WTC11 (cell line): ENCODE data around the gene FSD1. TPM values are rescaled to one million over a fixed set of nuclear protein-coding genes. Genes with fewer than 3 reads are reported as not detected.

Experiments used
- ATAC-seq: fragments of 200-7000 bp; cut with Tn5 transposase; 2 replicates; pipeline ENCODE4 v1.10.0; 2021; ENCODE audit warnings: mild to moderate bottlenecking, moderate library complexity
- CTCF ChIA-PET: fragments of 300-600 bp; sonication (Branson Sonifier 250); formaldehyde crosslinking; loops from one replicate; lab custom pipeline; 2021; ENCODE audit warnings: antibody characterized with exemption; lab: Charles Lee
- POLR2A ChIA-PET: fragments of 350-600 bp; sonication (Branson Sonifier 250); formaldehyde crosslinking; loops from one replicate; lab custom pipeline; 2021; ENCODE audit warnings: antibody characterized with exemption; lab: Charles Lee
- DNase-seq: peaks from one replicate; pipeline ENCODE4 v3.0.0; 2021; ENCODE audit warnings: low spot score
- H3K27ac Mint-ChIP-seq: 2 replicates; pipeline ENCODE4 v1.8.0; 2021; ENCODE audit warnings: mixed read lengths
- H3K27me3 Mint-ChIP-seq: 2 replicates; pipeline ENCODE4 v1.8.0; 2021; ENCODE audit warnings: low read depth, mild to moderate bottlenecking, moderate library complexity, mixed read lengths
- H3K36me3 Mint-ChIP-seq: 2 replicates; pipeline ENCODE4 v1.8.0; 2021; ENCODE audit warnings: mixed read lengths
- H3K4me1 Mint-ChIP-seq: 2 replicates; pipeline ENCODE4 v1.8.0; 2022; ENCODE audit warnings: mixed read lengths
- H3K4me3 Mint-ChIP-seq: 2 replicates; pipeline ENCODE4 v1.8.0; 2021; ENCODE audit warnings: mild to moderate bottlenecking, moderate library complexity, mixed read lengths
- H3K9me3 Mint-ChIP-seq: 2 replicates; pipeline ENCODE4 v1.8.0; 2021; ENCODE audit warnings: mixed read lengths
- AFF4 ChIP-seq: sonication (generic); formaldehyde crosslinking; IDR thresholded peaks from 2 replicates; pipeline ENCODE4 v1.8.1; 2023; ENCODE audit warnings: mild to moderate bottlenecking, missing genetic modification reagents, borderline replicate concordance
- ARID4B ChIP-seq: sonication (generic); formaldehyde crosslinking; IDR thresholded peaks from 2 replicates; pipeline ENCODE4 v1.8.0; 2023; ENCODE audit warnings: missing genetic modification reagents, mild to moderate bottlenecking, borderline replicate concordance
- CTCF ChIP-seq: fragments of 200-600 bp; IDR thresholded peaks from 2 replicates; pipeline ENCODE4 v1.8.0; 2022; ENCODE audit warnings: antibody characterized with exemption
- GABPB1 ChIP-seq: sonication (generic); formaldehyde crosslinking; IDR thresholded peaks from 2 replicates; pipeline ENCODE4 v1.8.1; 2023; ENCODE audit warnings: mild to moderate bottlenecking, missing genetic modification reagents
- GTF2I ChIP-seq: fragments of 250-450 bp; sonication (Bioruptor Pico); conservative IDR thresholded peaks from 2 replicates; pipeline ENCODE4 v1.4.0; 2021; ENCODE audit warnings: mild to moderate bottlenecking
- USF2 ChIP-seq: sonication (generic); formaldehyde crosslinking; IDR thresholded peaks from 2 replicates; pipeline ENCODE4 v1.8.1; 2023; ENCODE audit warnings: mild to moderate bottlenecking, missing genetic modification reagents, moderate library complexity
- ZBTB43 ChIP-seq: sonication (generic); formaldehyde crosslinking; IDR thresholded peaks from 2 replicates; pipeline ENCODE4 v1.8.1; 2023; ENCODE audit warnings: mild to moderate bottlenecking, missing genetic modification reagents
- ZNF232 ChIP-seq: sonication (generic); formaldehyde crosslinking; IDR thresholded peaks from 2 replicates; pipeline ENCODE4 v1.8.0; 2022; ENCODE audit warnings: mild to moderate bottlenecking, missing genetic modification reagents
- ZNF512 ChIP-seq: sonication (generic); formaldehyde crosslinking; IDR thresholded peaks from 2 replicates; pipeline ENCODE4 v1.8.1; 2022; ENCODE audit warnings: missing genetic modification reagents, borderline replicate concordance
- total RNA-seq: library from RNA; stranded (reverse); gene quantifications from 3 replicates; pipeline ENCODE4 v1.2.3, GENCODE V29; 2021

The FSD1 gene
- total RNA-seq, 1 experiment from 2014 or later: 61.3 TPM

- no peak for ATAC-seq
- peaks cover 23% of the 10 kb centered on the region for H3K36me3 Mint-ChIP-seq
- no peak for DNase-seq
- peak; percentile 59; the same call in 1 of the 2 replicates for TF ChIP-seq GTF2I
- TF ChIP-seq GABPB1: no peak
- no peak for TF ChIP-seq ZNF512 (CRISPR knock-in tag)
- TF ChIP-seq, all 79 proteins: peak for 1
- Mint-ChIP-seq H3K27me3 (no peaks in the 10 kb centered on the region), H3K9me3 (no peaks in the 10 kb centered on the region), H3K4me1 (no peaks in the 10 kb centered on the region), H3K4me3 (no peak overlapping the region), H3K27ac (no peak overlapping the region)
- POLR2A ChIA-PET: no interaction called here
- CTCF ChIA-PET: interaction anchor here (4.2 kb wide), 1 partner anchor 83 kb away, joined by 187 read pairs; no protein-coding TSS in a partner anchor
These were observed 45.7 kb downstream of the FSD1 start for GRCh38 chr19:4350111-4350510.

- ChIA-PET CTCF (interaction anchor here (4.2 kb wide), 1 partner anchor 83 kb away, joined by 187 read pairs; no protein-coding TSS in a partner anchor), POLR2A (no interaction called here)
- Mint-ChIP-seq H3K9me3 (no peaks in the 10 kb centered on the region), H3K4me3 (no peak overlapping the region), H3K27ac (no peak overlapping the region), H3K4me1 (no peaks in the 10 kb centered on the region), H3K36me3 (peaks cover 18% of the 10 kb centered on the region), H3K27me3 (no peaks in the 10 kb centered on the region)
- TF ChIP-seq AFF4 (CRISPR knock-in tag): no peak
- DNase-seq (no peak), ATAC-seq (no peak)
These were observed 46.3 kb downstream of the FSD1 start for GRCh38 chr19:4350726-4351125.

GRCh38 chr19:4352701-4353121 lies 48.3 kb downstream of the FSD1 start:
- Mint-ChIP-seq H3K9me3 (no peaks in the 10 kb centered on the region), H3K36me3 (peaks cover 5% of the 10 kb centered on the region), H3K27me3 (no peaks in the 10 kb centered on the region)
- POLR2A ChIA-PET: interaction anchor here (0.8 to 1.6 kb wide), 2 partner anchors 9 to 86 kb away, joined by 5 to 12 read pairs; partner anchors contain the start of gene MPND
- DNase-seq (peak; percentile 78), ATAC-seq (peak; percentile 84)
- TF ChIP-seq USF2 (CRISPR knock-in tag) (no peak), CTCF (peak; percentile 77)
- TF ChIP-seq, all 79 proteins: peak for 1
- no peak overlapping the region for H3K4me3 Mint-ChIP-seq
- H3K27ac Mint-ChIP-seq: no peak overlapping the region
- CTCF ChIA-PET: interaction anchor here (0.5 to 4.2 kb wide), 56 partner anchors 8 to 679 kb away, joined by 3 to 187 read pairs (median 5); partner anchors contain the start of genes CHAF1A, FSD1, HDGFL2 and MPND
- no peaks in the 10 kb centered on the region for H3K4me1 Mint-ChIP-seq

GRCh38 chr19:4354282-4354681 lies 49.9 kb downstream of the FSD1 start:
- ATAC-seq (no peak), DNase-seq (no peak)
- ChIA-PET CTCF (interaction anchor here (1.2 to 1.3 kb wide), 2 partner anchors 87 to 88 kb away, joined by 3 to 7 read pairs; no protein-coding TSS in a partner anchor), POLR2A (no interaction called here)
- H3K4me1 Mint-ChIP-seq: no peaks in the 10 kb centered on the region
- H3K4me3 Mint-ChIP-seq: no peak overlapping the region
- no peaks in the 10 kb centered on the region for H3K9me3 Mint-ChIP-seq
- H3K36me3 Mint-ChIP-seq: peaks cover 5% of the 10 kb centered on the region
- no peaks in the 10 kb centered on the region for H3K27me3 Mint-ChIP-seq
- TF ChIP-seq ZBTB43 (no peak), ZNF232 (CRISPR knock-in tag) (no peak), ARID4B (CRISPR knock-in tag) (no peak)
- no peak overlapping the region for H3K27ac Mint-ChIP-seq
